Right kidney (tissue), 1 donor: ENCODE measurements around the gene DIO3.
"Not testable (repeated sequence)": the region's sequence is repeated elsewhere in the genome, so short reads cannot be mapped to it uniquely, and the experiment has no call there.

Experiments used
- DNase-seq: peaks from one replicate; pipeline ENCODE4 v3.0.0-alpha.2; 2016

The DIO3 gene

GRCh38 chr14:101542391-101542790 is 18.9 kb upstream of the DIO3 start:
- DNase-seq: no peak

- no peak for DNase-seq
These were observed 17.5 kb upstream of the DIO3 start for GRCh38 chr14:101543814-101544213.

- DNase-seq: no peak
These were observed 16.7 kb upstream of the DIO3 start for GRCh38 chr14:101544550-101544949.

- no peak for DNase-seq
These were observed 14.6 kb upstream of the DIO3 start for GRCh38 chr14:101546706-101547105.

- DNase-seq: no peak
These were observed 14.1 kb upstream of the DIO3 start for GRCh38 chr14:101547107-101547738.

GRCh38 chr14:101547961-101548669 is 13.2 kb upstream of the DIO3 start:
- no peak for DNase-seq

GRCh38 chr14:101548710-101549109 is 12.6 kb upstream of the DIO3 start:
- DNase-seq: no peak

GRCh38 chr14:101549154-101549553 is 12.1 kb upstream of the DIO3 start:
- no peak for DNase-seq

- DNase-seq: not testable (repeated sequence)
These were observed 10.9 kb upstream of the DIO3 start for GRCh38 chr14:101550202-101550912.

GRCh38 chr14:101551729-101552595 is 9.3 kb upstream of the DIO3 start:
- DNase-seq: no peak

- DNase-seq: no peak
These were observed 8.5 kb upstream of the DIO3 start for GRCh38 chr14:101552786-101553231.

- no peak for DNase-seq
These were observed 7.9 kb upstream of the DIO3 start for GRCh38 chr14:101553393-101553792.

GRCh38 chr14:101553931-101554330 is 7.4 kb upstream of the DIO3 start:
- DNase-seq: no peak

- DNase-seq: no peak
These were observed 6.2 kb upstream of the DIO3 start for GRCh38 chr14:101554991-101555668.

- not testable (repeated sequence) for DNase-seq
These were observed 5.6 kb upstream of the DIO3 start for GRCh38 chr14:101555669-101556043.

GRCh38 chr14:101556131-101556530 is 5.2 kb upstream of the DIO3 start:
- no peak for DNase-seq

- no peak for DNase-seq
These were observed 4.6 kb upstream of the DIO3 start for GRCh38 chr14:101556566-101557320.

GRCh38 chr14:101557321-101557695 is 4.0 kb upstream of the DIO3 start:
- no peak for DNase-seq

- DNase-seq: no peak
These were observed 3.2 kb upstream of the DIO3 start for GRCh38 chr14:101557811-101558738.

- no peak for DNase-seq
These were observed 2.5 kb upstream of the DIO3 start for GRCh38 chr14:101558739-101559240.
